SKM-1 treated with dmso at 0.1 percent for 144 hours (cell line): Measurements from ENCODE around the gene CHIA.
"Not testable (repeated sequence)": the region's sequence is repeated elsewhere in the genome, so short reads cannot be mapped to it uniquely, and the experiment has no call there.

Experiments
- DNase-seq: peaks from one replicate; lab custom pipeline; 2025; ENCODE audit not compliant: unreplicated experiment; lab: John Stamatoyannopoulos, UW

Gene CHIA

DNA sequence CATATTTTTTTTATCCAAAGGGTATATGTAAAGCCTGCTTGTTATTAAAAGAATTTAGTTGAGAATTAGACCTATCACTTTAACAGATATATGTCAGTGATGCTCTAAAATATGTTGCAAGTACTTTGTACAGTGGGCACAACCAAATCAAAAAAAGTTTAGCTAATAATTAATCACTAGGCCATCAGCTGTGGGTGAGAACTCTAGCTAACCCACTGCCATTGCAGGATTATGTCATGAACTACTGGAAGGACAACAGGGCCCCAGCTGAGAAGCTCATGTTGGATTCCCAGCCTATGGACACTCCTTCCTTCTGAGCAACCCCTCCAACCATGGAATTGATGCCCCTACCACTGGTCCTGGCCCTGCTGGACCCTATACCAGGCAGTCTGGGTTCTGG, 6.8 kb upstream of the CHIA start:
- DNase-seq, result no peak

DNA sequence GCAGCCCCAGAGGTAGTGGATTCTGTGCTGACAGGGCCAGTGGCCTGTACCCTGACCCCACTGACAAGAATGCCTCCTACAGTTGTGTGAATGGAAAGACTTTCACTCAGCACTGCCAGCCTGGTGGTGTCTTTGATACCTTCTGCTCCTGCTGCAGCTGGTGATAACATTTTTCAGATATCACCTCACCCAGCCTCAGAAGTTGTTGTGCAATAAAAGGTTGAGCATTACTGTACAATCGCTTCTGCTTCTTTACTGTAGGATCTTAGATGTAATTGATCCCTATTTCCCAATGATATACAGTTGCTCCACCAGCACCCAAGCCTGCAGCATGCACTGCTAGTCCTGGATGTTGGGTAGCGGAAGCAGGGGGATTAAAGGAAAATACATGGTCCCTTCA, 4.8 kb upstream of the CHIA start:
- DNase-seq, result no peak

DNA sequence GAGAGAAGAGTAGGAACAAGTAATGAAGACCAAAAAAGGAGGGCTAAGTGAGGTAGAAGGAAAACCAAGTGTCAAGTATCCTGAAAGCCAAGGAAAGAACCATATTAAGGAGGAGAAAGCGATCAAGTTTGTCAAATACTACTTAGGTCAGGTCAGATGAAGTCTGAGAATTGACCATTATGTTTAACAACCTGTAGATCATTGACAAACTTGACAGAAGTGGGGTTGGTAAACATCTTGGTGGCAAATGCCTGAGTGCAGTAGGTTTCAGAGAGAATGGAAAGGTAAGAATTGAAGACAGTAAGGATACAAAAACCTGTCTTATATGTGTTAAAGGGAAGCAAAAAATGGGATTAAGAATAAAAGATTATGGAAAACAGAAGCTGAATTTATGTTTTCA, 3.7 kb upstream of the CHIA start:
- no peak for DNase-seq

DNA sequence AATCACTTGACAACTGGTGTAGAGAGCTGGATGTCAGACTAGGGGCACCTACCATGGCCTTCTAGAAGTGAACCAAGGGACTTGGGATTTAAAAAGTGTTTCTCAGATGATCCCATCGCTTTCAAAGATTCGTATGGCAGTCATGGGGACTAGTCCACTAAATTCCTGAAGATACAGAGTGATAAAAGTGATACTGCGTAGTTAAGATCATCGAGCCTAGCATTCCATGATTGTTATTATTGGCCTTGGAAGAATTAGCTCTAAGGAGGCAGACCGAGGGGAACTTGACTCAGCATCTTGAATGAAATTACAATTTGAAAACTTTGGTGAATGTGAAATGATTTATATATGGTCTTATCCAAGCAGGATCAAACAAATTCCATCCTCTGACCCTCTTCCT, 1.3 kb upstream of the CHIA start:
- no peak for DNase-seq

GRCh38 chr1:111290104-111290503, 547 bp upstream of the CHIA start:
- no peak for DNase-seq

DNA sequence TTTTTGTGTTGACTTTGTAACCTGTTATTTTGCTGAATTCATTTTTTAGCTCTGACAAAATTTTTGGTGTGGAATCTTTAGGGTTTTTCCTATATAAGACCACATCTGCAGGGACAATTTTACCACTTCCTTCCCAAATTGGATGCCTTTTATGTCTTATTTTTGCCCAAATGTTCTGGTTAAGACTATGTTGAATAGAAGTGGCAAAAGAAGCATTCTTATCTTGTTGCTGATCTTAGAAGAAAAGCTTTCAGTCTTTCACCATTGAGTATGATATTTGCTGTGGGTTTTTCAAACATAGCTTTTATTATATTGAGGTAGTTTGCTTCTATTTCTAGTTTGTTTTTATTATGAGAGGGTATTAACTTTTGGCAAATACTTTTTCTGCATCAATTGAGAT, 3.7 kb downstream of the CHIA start:
- no peak for DNase-seq

- no peak for DNase-seq
These were observed 11.7 kb downstream of the CHIA start for GRCh38 chr1:111302374-111302773.

- DNase-seq, result no peak
These were observed 19.0 kb downstream of the CHIA start for GRCh38 chr1:111309690-111310089.

GRCh38 chr1:111318523-111318922, 27.9 kb downstream of the CHIA start:
- DNase-seq, result no peak

- no peak for DNase-seq
These were observed 29.6 kb downstream of the CHIA start for GRCh38 chr1:111320066-111320879.

- DNase-seq, result no peak
These were observed 32.6 kb downstream of the CHIA start for GRCh38 chr1:111323231-111323630.

GRCh38 chr1:111332190-111332589, 41.5 kb downstream of the CHIA start:
- DNase-seq, result no peak

DNA sequence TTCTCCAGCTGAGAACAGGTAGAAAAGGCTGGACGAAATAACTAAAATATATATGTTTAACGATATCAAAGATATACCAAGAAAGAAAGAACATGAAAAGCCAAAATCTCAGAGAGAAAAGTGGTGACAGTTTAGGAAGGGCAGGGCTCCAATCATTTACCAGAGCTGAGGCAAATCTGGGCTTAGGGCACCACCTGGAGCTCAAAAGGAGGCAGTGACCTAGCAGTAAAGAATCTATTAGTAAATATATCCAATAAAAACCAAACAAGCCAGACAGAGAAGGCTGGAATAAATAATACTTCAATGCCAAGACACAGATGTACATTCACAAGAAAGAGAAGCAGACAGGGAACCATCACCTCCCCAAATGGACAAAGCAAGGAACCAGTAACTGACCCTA, 43.5 kb downstream of the CHIA start:
- peak; percentile 35 for DNase-seq

DNA sequence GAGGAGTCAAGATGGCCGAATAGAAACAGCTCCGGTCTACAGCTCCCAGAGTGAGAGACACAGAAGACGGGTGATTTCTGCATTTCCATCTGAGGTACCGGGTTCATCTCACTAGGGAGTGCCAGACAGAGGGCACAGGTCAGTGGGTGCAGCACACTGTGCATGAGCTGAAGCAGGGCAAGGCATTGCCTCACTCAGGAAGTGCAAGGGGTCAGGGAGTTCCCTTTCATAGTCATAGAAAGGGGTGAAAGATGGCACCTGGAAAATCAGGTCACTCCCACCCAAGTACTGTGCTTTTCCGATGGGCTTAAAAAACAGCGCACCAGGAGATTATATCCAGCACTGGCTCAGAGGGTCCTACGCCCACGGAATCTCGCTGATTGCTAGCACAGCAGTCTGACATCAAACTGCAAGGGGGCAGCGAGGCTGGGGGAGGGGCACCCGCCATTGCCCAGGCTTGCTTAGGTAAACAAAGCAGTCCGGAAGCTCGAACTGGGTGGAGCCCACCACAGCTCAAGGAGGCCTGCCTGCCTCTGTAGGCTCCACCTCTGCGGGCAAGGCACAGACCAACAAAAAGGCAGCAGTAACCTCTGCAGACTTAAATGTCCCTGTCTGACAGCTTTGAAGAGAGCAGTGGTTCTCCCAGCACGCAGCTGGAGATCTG, 44.7 kb downstream of the CHIA start:
- DNase-seq, result not testable (repeated sequence)

DNA sequence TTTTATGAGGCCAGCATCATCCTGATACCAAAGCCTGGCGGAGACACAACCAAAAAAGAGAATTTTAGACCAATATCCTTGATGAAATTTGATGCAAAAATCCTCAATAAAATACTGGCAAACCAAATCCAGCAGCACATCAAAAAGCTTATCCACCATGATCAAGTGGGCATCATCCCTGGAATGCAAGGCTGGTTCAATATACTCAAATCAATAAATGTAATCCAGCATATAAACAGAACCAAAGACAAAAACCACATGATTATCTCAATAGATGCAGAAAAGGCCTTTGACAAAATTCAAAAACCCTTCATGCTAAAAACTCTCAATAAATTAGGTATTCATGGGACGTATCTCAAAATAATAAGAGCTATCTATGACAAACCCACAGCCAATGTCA, 48.2 kb downstream of the CHIA start:
- DNase-seq, result not testable (repeated sequence)

DNA sequence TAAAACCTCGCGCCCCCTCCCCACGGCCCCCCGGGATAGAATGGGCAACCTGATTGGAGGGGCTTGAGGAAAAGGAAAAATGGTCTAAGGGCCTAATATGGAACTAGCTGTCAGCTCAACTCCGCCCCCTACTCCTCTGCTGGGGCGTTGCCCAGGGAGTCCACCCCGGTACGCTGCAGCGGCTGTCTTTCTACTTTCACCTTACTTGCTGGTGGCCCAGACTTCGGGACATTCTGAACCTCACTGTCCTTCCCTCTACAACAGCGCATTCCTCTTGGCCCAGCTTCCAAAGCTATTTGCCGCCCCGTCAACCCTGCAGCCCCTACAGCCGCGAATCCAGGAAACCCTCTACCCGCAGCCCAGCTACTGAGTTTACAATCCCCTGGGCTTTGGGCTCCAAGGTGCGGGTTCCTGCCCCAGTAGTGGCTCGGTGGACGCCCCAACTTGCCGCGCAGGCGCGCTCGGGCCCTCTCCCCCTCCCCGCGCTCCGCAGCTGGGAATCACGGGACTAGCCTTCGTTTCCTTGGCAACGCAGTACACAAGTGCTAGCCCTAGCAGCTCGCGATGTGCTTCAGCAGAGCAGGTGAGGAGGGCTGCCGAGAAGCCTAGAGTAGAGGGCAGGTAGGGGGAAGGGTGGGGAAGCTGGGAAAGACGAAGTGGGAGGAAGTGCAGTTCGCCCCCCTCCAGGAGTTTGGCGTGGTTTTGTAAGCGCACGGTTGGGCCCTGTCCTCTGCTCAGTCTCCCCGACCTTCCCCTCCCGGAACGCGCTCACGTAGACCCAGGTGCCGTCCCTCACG, 55.6 kb downstream of the CHIA start:
- peak; percentile 53 for DNase-seq

DNA sequence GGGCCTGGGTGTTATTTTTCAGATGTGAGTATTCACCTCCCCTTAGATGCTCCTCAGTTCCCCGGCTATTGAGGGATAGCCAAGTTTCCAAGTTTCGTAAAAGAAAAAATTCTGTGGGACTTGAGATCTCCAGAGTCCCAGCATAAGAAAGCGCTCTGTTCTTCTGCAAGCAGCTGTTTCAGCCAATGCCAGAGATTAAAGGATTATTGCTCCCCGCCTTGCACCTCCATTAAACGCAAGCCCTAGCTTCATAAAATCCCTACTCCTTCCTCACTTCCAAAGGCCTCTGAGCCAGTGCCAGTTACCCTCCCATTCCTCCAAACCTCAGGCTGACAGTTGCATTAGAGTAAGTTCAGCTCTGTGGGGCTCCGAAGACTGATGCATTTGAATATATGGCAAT, 56.4 kb downstream of the CHIA start:
- DNase-seq, result no peak

DNA sequence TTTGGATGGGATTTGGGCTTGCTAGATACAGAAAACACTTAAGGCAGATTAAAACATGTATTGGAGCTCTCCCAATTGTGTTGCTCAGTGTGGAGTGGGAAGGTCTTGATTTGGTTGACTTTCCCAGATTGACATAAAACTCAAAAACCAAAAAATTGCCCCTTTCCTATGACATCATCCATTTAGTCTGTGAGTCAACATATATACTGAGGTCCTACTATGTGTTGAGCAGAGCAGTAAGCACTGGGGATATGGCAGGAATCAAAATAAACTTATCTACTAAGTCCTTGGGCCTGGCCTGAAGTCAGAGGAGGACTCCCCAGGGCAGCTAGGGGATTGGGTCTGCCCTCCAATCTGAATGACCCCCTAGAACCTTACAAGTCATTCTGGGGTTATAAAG, 61.0 kb downstream of the CHIA start:
- DNase-seq, result no peak

- no peak for DNase-seq
These were observed 63.9 kb downstream of the CHIA start for GRCh38 chr1:111354584-111354983.

DNA sequence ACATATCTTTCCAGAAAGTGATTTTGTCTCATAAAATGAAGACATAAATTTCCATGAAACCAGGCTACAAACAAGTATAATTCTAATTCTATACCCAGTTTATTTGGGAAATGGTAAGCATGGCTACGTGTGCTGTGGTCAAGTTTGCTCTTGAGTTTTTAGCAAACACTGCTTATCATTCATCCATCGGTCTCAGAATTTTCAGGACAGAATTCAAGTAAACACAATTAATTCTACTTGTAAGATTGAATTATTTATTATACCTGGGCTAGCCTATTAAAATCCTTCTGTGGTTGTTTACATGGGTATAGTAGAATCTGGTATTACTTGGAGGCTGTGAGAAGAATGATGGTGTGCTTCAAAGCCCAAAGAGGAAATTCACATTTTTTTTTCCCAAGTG, 68.3 kb downstream of the CHIA start:
- DNase-seq, result no peak

DNA sequence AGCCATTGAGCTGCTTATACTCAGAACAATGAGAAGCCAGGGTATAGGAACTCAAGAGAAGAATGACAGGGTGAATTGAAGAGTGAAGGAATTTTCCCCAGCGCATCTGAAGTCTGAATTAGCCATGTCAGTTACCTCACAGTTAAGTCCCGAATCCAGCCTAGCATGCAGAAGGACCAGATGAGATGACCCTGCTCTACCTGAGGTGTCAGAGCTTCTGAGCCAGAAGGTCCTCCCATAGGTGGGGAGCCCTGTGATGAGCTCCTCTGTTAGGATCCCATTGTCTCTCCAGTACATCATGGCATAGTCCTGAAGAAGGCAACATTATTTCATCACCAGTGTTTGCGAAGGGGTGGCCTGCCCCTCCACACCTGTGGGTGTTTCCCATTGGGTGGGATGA, 68.7 kb downstream of the CHIA start:
- no peak for DNase-seq

GRCh38 chr1:111360257-111360656, 69.6 kb downstream of the CHIA start:
- not testable (repeated sequence) for DNase-seq
